Left hindlimb (tissue), 1 donor: ENCODE measurements around the gene ATG2B.
"Not testable (repeated sequence)": the region's sequence is repeated elsewhere in the genome, so short reads cannot be mapped to it uniquely, and the experiment has no call there.

Experiments used
- DNase-seq: peaks from one replicate; pipeline ENCODE4 v3.0.0-alpha.2; 2018

Gene ATG2B

GRCh38 chr14:96247031-96247430 is 116.1 kb downstream of the ATG2B start:
- DNase-seq: no peak

GRCh38 chr14:96246539-96246847 is 116.6 kb downstream of the ATG2B start:
- DNase-seq: peak; percentile 12

DNA sequence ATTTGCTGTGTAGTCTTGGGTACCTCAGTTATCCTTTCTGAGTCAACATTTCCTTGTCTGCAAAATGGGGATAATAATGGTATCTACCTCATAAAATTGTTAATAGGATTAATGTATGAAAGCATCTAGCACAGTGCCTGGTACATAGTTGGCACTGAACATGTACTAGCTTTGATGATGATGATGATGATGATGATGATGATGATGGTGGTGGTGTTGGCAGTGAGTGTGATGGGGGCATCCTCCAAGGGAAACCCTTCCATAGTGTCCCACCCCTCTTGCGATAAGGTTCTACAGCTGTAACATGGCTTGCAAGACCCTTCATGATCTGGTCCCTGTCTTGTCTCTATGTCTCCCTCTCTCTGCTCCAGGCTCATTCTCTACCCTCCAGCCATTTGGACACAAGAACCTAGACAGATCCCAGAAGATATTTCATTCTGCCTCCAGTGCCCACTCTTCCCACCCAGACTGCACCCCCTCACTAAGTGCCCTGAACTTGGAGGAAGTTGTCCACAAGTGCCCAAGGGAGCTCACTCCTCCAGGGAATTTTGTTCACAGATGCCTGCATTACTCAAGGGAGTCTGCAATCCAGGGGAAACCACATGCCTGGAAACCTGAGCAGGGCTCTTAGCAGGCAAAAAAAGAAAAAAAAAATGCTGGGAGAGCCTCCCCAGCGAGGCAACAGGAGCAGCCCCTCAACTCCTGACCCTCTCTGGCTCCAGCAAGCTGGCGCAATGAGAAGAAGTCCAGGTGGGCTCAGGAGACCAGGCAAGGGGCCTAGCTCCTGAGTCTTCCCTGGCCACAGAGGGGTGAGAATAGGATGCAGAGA is 117.2 kb downstream of the ATG2B start:
- no peak for DNase-seq

GRCh38 chr14:96245074-96245473 is 118.1 kb downstream of the ATG2B start:
- not testable (repeated sequence) for DNase-seq

GRCh38 chr14:96243785-96244184 is 119.4 kb downstream of the ATG2B start:
- DNase-seq: no peak

- no peak for DNase-seq
These were observed 121.0 kb downstream of the ATG2B start for GRCh38 chr14:96242126-96242525.

DNA sequence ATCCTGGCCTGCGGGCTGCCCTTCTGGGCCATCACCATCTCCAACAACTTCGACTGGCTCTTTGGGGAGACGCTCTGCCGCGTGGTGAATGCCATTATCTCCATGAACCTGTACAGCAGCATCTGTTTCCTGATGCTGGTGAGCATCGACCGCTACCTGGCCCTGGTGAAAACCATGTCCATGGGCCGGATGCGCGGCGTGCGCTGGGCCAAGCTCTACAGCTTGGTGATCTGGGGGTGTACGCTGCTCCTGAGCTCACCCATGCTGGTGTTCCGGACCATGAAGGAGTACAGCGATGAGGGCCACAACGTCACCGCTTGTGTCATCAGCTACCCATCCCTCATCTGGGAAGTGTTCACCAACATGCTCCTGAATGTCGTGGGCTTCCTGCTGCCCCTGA is 122.5 kb downstream of the ATG2B start:
- DNase-seq: no peak

DNA sequence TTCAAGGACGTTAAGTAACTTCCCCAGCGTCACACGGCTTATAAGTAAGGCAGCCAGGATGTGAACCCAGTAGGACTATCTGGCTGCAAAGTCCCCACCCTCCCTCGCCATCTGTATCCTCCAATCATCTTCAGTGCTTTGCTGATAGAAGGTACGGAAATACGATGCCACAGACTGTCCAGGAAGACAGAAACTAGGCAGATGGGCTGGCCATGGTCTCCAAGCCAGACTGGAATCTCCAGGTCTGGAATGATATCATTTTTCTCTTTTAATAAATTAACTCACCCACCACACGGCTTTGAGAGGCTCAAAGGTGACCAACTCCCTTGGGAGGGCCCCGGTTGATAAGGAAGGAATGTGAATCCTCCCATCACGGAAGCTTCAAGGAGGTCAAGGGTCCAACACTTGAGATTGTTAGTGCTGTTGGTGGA is 123.4 kb downstream of the ATG2B start:
- no peak for DNase-seq

DNA sequence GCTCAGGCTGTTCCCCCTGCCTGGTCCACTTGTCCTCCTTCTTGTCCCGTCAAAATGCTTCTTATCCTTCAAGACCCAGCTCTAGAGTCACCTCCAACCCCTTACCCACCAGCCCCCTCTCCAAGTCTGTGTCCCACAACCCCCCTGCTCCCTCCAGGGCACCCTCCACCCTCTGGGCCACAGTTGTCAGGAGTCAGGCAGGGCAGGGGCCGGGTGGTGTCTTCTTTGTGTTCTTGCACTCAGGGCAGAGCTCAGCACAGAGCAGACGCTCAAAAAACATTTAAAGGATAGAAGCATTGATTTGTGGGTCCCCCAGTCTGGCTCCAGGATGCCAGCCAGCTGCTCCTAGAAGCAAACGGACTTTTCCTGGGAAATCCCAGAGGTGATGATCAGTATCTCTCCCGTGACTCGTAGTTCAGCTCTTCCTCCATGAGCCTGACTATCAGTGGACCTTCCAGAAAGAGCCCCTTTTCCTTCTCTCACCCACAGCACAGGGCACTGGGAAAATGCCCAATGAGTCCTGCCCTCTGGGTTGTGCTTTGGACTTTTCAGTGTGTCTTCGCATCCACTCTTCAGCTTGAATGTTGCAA is 124.4 kb downstream of the ATG2B start:
- DNase-seq: no peak

GRCh38 chr14:96237641-96238040 is 125.5 kb downstream of the ATG2B start:
- DNase-seq: no peak

GRCh38 chr14:96235426-96235825 is 127.7 kb downstream of the ATG2B start:
- DNase-seq: no peak

DNA sequence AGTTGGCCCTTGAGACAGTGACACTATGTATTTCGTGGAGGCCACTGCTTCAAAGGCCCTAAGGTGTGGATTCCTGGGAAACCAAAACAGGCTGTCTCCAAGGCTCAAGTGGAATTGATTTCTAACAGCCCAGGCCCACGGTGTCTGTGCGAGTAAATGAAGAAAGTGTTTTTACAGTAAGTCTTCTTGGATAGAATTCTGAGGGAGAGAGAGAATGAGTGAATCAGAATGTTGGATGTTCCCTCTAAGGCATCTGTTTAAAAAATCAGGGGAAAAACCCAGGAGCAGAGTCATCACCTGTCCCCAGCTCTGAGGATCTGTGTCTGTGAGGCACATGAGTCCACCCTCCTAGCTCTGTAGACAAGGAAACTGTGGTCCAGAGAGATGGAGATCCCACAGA is 129.5 kb downstream of the ATG2B start:
- DNase-seq: no peak

- DNase-seq: no peak
These were observed 130.6 kb downstream of the ATG2B start for GRCh38 chr14:96232506-96232905.

DNA sequence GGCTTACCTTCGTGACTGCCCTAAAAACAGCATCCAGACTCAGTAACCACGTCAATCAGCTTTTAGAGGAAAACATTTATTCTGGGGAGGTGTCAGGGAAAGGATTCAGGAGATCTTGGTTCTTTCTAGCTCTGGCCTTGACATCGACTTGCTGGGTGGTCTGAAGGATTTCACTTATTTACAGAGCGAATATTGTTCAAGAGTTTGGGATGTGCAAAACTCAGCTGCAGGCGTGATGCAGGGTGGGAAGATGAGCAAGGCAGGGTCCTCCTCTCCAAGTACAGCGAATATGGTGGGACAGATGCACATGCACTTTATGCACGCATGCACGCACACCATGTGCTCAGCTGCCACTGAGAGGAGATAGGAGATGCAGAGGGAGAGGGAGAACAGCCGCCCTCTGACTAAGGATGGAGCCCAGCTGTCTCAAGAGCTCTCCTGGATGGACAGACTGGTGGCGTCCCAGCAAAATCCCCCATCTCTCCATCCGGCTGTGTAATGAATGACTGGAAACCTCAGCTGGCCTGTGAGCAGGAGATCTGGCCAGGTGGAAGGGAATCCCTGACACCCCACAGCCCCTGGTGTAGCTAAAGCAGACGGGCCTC is 131.5 kb downstream of the ATG2B start:
- no peak for DNase-seq

DNA sequence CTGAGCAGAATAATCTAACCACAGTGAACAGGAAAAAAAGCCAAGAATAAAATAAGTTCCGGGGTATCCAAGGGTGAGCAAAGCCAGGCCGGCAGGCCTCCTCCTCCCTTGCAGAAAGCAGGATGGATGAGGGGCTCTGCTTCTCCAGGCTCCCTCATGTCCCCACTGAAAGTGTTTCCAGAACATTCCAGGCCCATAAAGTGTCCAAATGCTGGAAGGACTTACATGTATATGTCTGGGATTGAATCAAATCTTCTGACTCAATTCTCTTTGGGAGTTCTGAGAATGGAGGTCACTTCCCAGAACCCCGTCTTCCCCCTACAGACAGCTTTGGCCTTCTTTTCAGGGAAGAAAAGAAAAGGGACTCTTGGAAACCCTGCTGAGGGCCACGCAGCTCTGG is 132.1 kb downstream of the ATG2B start:
- no peak for DNase-seq

DNA sequence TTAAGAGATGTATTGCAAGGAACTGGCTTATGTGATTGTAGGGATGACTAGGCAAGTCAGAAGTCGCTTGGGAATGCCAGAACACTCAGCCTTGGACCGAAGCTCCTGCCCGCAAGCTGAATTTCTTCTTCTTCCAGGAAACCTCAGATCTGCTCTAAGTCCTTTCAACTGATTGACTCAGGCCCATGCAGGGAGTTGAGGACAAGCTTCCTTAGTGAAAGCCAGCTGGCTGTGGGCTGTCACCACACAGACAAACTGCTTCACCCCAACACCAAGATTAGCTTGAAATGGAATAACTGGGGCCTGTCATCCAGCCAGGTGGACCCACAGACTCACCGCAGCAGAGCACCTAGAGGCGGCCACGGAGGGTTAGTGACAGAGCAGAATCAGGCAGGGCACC is 133.8 kb downstream of the ATG2B start:
- DNase-seq: no peak
